Activated T-cell treated with anti-CD3 and anti-CD28 coated beads, Interleukin-2, amount 50 U/mL, for 24 hours (primary cell): ENCODE measurements around the gene SPIN1.
"Not testable (repeated sequence)": the region's sequence is repeated elsewhere in the genome, so short reads cannot be mapped to it uniquely, and the experiment has no call there.

Experiments used
- DNase-seq: peaks from one replicate; pipeline ENCODE4 v3.0.0-alpha.2; 2020
- H3K27ac Mint-ChIP-seq: 2 replicates; pipeline ENCODE4 v1.8.0; 2020; ENCODE audit warnings: mild to moderate bottlenecking, mixed read lengths
- H3K27me3 Mint-ChIP-seq: 2 replicates; pipeline ENCODE4 v1.8.0; 2020; ENCODE audit warnings: mixed read lengths
- H3K36me3 Mint-ChIP-seq: 2 replicates; pipeline ENCODE4 v1.8.0; 2020; ENCODE audit warnings: low read depth, mixed read lengths
- H3K4me1 Mint-ChIP-seq: 2 replicates; pipeline ENCODE4 v1.8.0; 2020; ENCODE audit warnings: low read depth, mixed read lengths
- H3K4me3 Mint-ChIP-seq: 2 replicates; pipeline ENCODE4 v1.8.0; 2020; ENCODE audit warnings: mild to moderate bottlenecking, moderate library complexity, mixed read lengths
- H3K9me3 Mint-ChIP-seq: 2 replicates; pipeline ENCODE4 v1.8.0; 2020; ENCODE audit warnings: mixed read lengths

Gene SPIN1

DNA sequence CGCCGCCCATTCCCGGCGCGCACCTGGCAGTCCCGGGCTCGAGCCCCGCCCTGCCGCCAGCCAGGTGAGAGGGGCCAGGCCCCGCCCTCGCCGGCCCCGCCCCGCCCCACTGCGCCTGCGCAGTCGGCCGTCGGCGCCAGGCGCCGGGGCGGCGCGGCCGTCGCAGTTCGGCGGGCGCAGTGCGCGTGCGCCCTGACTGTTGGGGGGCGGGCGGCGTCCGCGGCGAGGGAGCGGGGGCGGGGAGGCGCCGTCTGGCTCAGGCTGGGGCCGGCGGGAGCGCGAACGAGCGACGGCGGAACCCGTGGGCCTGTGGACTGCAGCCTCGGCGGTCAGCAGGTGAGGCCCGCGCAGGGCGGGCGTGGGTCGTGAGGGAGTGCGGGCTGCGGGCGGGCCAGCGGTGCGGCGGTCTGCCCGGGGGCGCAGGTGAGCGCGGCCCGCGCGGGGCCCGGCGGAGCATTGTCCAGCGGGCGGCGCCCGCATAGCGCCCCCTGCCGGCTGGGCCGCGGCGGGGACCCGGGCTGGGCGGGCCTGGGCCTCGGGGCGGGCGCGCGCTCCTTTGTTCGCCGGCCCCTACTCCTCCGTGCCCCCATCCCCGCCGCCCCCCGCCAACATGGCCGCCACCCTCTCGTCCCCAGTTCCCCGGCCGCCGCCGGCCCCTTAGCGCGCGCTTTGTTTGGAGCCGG, at the start of gene SPIN1:
SPIN1 (plus strand) TSS at position 242 of the 683 bp plus-strand sequence. CDS start 38,096 bp downstream, outside the sequence.
- DNase-seq, result peak; percentile 94
- Mint-ChIP-seq H3K27ac (peak within 1 kb of the TSS; percentile 95), H3K36me3 (peaks cover 8% of the 10 kb centered on the region), H3K9me3 (no peaks in the 10 kb centered on the region), H3K4me3 (peak within 1 kb of the TSS; percentile 88), H3K27me3 (no peaks in the 10 kb centered on the region), H3K4me1 (peaks cover 41% of the 10 kb centered on the region)

DNA sequence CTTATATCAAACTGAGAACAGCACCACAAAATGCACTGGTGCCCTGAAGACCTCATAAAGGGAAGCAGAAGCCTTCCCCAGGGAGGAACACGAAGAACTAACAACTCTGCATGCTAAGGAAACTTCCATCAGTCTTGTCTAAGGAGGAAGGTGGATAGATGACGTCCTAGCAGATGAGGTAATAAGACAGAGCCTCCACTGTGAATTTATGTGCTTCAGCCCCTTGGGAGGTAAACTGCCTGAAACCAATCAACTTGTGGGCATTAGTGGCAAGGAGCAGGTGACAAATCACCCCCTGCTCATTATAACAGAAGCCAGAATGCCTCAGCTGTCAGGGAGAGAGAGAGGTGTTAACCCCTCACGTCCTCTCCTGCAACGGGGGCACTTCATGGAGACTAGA, 48.9 kb upstream of the SPIN1 start:
- DNase-seq, result no peak
- H3K4me1 Mint-ChIP-seq, result no peaks in the 10 kb centered on the region
- H3K4me3 Mint-ChIP-seq, result no peak overlapping the region
- no peaks in the 10 kb centered on the region for H3K27me3 Mint-ChIP-seq
- H3K27ac Mint-ChIP-seq, result no peak overlapping the region
- H3K9me3 Mint-ChIP-seq, result no peaks in the 10 kb centered on the region
- H3K36me3 Mint-ChIP-seq, result no peaks in the 10 kb centered on the region

DNA sequence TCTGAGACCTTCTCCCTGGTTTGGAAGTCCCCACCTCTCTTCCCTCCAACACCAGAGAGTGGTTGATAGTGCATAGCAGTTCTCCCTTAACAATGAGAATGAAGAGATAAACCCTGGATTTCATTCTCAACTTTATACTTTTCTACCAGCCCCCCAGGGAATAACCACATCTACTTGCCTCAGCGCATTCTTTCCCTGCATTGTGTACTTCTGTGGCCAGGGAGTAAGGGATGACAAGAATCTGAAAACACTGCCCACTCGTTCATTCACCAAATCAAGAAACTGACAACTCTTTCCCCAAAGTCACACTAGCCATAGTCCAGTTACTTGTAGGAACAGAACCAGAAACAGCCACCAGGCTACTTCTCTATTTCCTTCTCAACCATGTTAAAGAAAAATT, 46.0 kb upstream of the SPIN1 start:
- H3K27me3 Mint-ChIP-seq, result no peaks in the 10 kb centered on the region
- no peak overlapping the region for H3K4me3 Mint-ChIP-seq
- H3K4me1 Mint-ChIP-seq, result no peaks in the 10 kb centered on the region
- DNase-seq, result no peak
- H3K9me3 Mint-ChIP-seq, result no peaks in the 10 kb centered on the region
- no peak overlapping the region for H3K27ac Mint-ChIP-seq
- no peaks in the 10 kb centered on the region for H3K36me3 Mint-ChIP-seq

DNA sequence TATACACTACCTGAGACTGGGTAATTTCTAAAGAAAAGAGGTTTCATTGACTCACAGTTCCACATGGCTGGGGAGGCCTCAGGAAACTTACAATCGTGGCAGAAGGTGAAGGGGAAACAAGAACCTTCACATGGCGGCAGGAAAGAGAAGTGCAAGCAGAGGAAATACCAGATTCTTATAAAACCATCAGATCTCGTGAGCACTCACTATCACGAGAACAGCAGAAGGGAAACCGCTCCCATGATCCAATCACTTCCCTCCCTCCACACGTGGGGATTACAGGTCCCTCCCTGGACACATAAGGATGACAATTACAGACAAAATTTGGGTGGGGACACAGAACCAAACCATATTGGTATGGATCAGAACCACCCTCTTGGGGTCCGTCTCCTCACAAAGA, 44.2 kb upstream of the SPIN1 start:
- H3K36me3 Mint-ChIP-seq, result no peaks in the 10 kb centered on the region
- H3K4me3 Mint-ChIP-seq, result no peak overlapping the region
- no peaks in the 10 kb centered on the region for H3K9me3 Mint-ChIP-seq
- H3K4me1 Mint-ChIP-seq, result no peaks in the 10 kb centered on the region
- no peaks in the 10 kb centered on the region for H3K27me3 Mint-ChIP-seq
- no peak for DNase-seq
- no peak overlapping the region for H3K27ac Mint-ChIP-seq

DNA sequence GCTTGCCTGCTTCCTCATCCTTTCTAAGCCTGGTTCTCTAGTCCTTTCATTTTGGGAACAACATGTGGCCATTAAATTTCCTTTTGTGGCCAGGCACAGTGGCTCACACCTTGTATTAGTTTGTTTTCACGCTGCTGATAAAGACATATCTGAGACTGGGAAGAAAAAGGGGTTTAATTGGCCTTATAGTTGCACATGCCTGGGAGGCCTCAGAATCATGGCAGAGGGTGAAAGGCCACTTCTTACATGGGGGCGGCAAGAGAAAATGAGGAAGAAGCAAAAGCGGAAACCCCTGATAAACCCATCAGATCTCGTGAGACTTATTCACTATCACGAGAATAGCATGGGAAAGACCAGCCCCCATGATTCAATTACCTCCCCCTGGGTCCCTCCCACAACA, 37.9 kb upstream of the SPIN1 start:
- not testable (repeated sequence) for DNase-seq, H3K36me3 Mint-ChIP-seq, H3K4me1 Mint-ChIP-seq, H3K27me3 Mint-ChIP-seq, H3K27ac Mint-ChIP-seq, H3K4me3 Mint-ChIP-seq, H3K9me3 Mint-ChIP-seq

DNA sequence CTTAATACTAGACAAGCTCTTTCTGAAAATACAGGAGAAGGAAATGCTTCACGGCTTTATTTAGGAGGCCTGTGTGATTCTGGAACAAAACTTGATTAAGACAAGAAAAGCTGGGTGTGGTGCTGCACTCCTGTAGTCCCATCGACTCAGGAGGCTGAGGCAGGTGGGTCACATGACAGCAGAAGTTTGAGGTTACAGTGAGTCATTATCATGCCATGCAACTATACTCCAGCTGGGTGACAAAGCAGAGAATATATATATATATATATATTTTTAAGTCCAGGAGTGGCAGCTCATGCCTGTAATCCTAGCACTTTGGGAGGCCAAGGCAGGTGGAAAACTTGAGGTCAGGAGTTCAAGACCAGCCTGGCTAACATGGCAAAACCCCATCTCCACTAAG, 33.1 kb upstream of the SPIN1 start:
- Mint-ChIP-seq H3K27me3 (no peaks in the 10 kb centered on the region), H3K9me3 (peaks cover 6% of the 10 kb centered on the region), H3K27ac (no peak overlapping the region), H3K36me3 (no peaks in the 10 kb centered on the region), H3K4me1 (no peaks in the 10 kb centered on the region), H3K4me3 (no peak overlapping the region)
- no peak for DNase-seq

DNA sequence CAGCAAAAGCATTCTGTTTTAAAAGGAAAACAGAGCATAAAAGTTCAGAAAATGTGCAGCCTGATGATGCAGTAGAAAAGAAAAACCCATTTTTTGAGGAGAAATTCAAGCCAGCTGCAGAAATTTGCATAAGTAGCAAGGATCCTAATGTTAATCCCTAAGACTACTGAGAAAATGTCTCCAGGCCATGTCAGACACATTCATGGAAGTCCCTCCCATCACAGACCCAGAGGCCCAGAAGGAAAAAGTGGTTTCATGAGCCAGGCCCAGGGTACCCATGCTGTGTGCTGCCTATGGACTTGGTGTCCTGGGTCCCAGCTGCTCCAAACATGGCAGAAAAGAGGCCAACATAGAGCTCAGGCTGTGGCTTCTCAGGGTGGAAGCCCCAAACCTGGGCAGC, 31.0 kb upstream of the SPIN1 start:
- not testable (repeated sequence) for H3K36me3 Mint-ChIP-seq, H3K27me3 Mint-ChIP-seq, H3K4me3 Mint-ChIP-seq, H3K4me1 Mint-ChIP-seq, H3K27ac Mint-ChIP-seq, DNase-seq, H3K9me3 Mint-ChIP-seq

DNA sequence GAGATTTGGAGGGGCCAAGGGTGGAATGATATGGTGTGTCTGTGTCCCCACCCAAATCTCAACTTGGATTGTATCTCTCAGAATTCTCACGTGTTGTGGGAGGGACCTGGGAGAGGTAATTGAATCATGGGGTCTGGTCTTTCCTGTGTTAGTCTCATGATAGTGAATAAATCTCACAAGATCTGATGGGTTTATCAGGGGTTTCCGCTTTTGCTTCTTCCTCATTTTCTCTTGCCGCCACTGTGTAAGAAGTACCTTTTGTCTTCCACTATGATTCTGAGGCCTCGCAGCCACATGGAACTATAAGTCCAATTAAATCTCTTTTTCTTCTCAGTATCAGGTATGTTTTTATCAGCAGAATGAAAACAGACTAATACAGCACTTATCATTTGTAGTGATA, 29.5 kb upstream of the SPIN1 start:
- Mint-ChIP-seq H3K27me3 (peaks cover 7% of the 10 kb centered on the region), H3K4me3 (no peak overlapping the region), H3K9me3 (peaks cover 6% of the 10 kb centered on the region), H3K4me1 (no peaks in the 10 kb centered on the region), H3K36me3 (no peaks in the 10 kb centered on the region), H3K27ac (no peak overlapping the region)
- DNase-seq, result no peak

DNA sequence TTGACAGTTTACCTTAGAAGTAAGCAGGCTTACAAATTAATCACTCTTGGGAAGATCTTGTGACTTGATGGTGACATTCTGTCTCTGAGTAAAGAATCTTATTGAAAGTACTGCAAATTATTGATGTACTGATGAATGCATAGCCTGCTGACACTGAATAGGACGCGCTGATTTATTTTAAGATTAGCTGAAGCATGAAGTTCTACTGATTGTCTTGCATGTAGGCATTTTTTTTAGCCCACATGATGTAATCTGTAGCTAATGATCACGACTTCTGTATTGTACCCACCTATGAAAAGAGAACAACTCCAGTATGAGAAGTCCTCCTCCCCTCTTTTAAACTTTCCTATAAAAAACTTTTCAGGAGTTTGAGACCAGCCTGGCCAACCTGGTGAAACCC, 28.3 kb upstream of the SPIN1 start:
- no peak overlapping the region for H3K4me3 Mint-ChIP-seq
- peaks cover 7% of the 10 kb centered on the region for H3K27me3 Mint-ChIP-seq
- H3K36me3 Mint-ChIP-seq, result no peaks in the 10 kb centered on the region
- no peak overlapping the region for H3K27ac Mint-ChIP-seq
- H3K9me3 Mint-ChIP-seq, result no peaks in the 10 kb centered on the region
- no peaks in the 10 kb centered on the region for H3K4me1 Mint-ChIP-seq
- no peak for DNase-seq

DNA sequence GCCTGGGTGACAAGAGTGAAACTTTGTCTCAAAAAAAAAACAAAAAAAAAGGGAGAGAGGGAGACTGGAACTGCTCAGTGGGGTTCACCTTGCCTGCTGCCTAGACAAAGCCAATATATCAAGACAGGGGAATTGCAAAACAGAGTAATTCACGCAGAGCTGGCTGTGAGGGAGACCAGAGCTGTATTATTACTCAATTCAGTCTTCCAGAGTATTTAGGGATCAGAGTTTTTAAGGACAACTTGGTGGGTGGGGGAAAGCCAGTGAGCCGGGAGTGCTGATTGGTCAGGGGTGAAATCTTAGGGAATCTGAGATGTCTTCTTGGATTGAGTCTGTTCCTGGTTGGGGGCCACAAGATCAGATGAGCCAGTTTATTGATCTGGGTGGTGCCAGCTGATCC, 25.6 kb upstream of the SPIN1 start:
- DNase-seq, result no peak
- Mint-ChIP-seq H3K36me3 (peaks cover 4% of the 10 kb centered on the region), H3K27me3 (peaks cover 7% of the 10 kb centered on the region), H3K4me3 (no peak overlapping the region), H3K9me3 (peaks cover 5% of the 10 kb centered on the region), H3K4me1 (no peaks in the 10 kb centered on the region), H3K27ac (no peak overlapping the region)

DNA sequence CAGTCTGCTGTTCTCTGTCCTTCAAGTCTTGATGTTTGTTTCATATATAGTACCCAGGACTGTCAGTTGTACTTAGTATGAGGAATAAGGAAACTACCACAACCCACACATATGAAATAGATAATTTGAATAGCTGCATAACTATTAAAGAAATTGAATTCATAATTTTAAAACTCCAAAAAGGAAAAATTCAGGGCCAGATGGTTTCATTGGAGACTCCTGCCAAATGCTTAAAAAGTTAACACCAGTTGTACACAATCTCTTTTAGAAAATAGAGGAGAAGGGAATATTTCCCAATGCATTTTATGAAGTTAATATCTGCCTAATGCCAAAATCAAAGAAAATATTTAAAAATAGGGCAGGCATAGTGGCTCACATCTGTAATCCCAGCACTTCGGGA, 24.6 kb upstream of the SPIN1 start:
- peaks cover 7% of the 10 kb centered on the region for H3K27me3 Mint-ChIP-seq
- no peak overlapping the region for H3K4me3 Mint-ChIP-seq
- peaks cover 7% of the 10 kb centered on the region for H3K36me3 Mint-ChIP-seq
- no peak for DNase-seq
- peaks cover 9% of the 10 kb centered on the region for H3K9me3 Mint-ChIP-seq
- H3K27ac Mint-ChIP-seq, result no peak overlapping the region
- no peaks in the 10 kb centered on the region for H3K4me1 Mint-ChIP-seq

DNA sequence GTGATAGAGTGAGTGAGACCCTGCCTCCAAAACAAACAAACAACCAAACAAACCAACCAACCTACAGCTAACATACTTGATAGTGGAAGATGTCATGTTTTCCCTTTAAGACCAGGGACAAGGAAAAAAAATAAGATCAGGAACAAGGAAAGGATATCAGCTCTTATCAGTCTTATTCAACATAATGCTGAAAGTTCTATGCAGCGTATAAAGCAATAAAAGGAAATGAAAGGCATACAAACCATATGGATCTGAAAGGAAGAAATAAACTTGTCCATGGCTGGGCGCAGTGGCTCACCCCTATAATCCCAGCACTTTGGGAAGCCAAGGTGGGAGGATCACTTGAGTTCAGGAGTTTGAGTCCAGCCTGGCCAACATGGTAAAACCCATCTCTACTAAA, 23.5 kb upstream of the SPIN1 start:
- Mint-ChIP-seq H3K9me3 (peaks cover 15% of the 10 kb centered on the region), H3K27me3 (peaks cover 7% of the 10 kb centered on the region), H3K4me1 (no peaks in the 10 kb centered on the region)

DNA sequence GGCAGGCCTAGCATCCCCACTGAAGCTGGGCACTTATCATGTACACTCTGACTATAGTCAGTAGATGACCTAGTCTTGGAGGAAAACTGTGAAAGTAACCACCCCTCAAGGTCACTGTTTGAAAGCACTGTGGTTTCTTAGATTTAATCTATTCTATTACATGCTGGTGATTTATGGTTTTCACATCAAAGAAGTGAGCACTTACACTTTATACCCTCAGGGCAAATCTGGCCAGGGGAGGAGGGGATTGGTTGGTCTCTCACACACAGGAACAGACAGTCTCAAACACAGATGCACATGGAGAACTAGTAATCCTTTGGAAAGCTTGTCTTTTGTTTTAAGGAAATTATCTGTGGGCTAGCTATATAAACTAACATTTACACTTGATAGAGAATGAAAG, 17.9 kb upstream of the SPIN1 start:
- peaks cover 8% of the 10 kb centered on the region for H3K36me3 Mint-ChIP-seq
- DNase-seq, result no peak
- peaks cover 8% of the 10 kb centered on the region for H3K27me3 Mint-ChIP-seq
- H3K4me1 Mint-ChIP-seq, result no peaks in the 10 kb centered on the region
- peaks cover 15% of the 10 kb centered on the region for H3K9me3 Mint-ChIP-seq
- no peak overlapping the region for H3K27ac Mint-ChIP-seq
- no peak overlapping the region for H3K4me3 Mint-ChIP-seq

More for the DNA sequence above, 23.5 kb upstream of the SPIN1 start:
- Mint-ChIP-seq H3K4me3 (no peak overlapping the region), H3K27ac (no peak overlapping the region), H3K36me3 (peaks cover 8% of the 10 kb centered on the region)
- no peak for DNase-seq

DNA sequence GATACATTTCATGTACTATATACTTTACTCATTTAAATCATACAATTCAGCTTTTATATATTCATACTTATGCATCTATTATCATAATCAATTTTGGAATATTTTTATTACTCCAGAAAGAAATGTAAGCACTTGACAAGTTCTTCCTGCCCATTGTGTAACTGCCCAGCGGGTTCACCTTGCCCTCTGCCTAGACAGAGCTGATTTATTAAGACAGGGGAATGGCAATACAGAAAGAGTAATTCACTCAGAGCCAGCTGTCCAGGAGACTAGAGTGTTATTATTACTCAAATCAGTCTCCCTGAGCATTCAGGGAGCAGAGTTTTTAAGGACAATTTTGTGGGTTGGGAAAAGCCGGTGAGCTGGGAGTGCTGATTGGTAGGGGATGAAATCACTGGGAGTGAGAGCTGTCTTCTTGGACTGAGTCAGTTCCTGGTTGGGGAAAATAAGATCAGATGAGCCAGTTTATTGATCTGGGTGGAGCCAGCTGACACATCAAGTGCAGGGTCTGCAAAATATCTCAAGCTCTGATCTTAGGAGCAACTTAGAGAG, 16.1 kb upstream of the SPIN1 start:
- no peak overlapping the region for H3K4me3 Mint-ChIP-seq
- DNase-seq, result no peak
- H3K4me1 Mint-ChIP-seq, result no peaks in the 10 kb centered on the region
- H3K36me3 Mint-ChIP-seq, result peaks cover 8% of the 10 kb centered on the region
- peaks cover 15% of the 10 kb centered on the region for H3K9me3 Mint-ChIP-seq
- peaks cover 8% of the 10 kb centered on the region for H3K27me3 Mint-ChIP-seq
- no peak overlapping the region for H3K27ac Mint-ChIP-seq

DNA sequence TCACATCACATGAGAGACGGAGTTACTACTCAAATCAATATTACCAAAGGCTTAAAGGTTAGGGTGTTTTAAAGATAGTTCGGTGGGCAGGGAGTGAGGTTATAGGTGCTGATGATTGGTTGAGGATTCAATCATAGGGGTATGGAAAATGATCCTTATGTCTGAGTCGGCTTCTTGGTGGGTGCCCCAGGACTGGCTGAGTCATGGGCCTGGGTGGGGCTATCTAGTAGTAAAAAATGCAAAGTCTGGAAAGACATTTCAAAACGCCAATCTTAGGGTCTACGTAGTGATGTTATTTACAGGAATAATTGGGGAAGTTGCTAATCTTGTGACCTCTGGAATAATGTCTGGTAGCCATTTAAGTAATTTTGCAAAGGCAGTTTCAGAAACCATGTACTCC, 15.2 kb upstream of the SPIN1 start:
- peaks cover 9% of the 10 kb centered on the region for H3K9me3 Mint-ChIP-seq
- H3K27me3 Mint-ChIP-seq, result peaks cover 8% of the 10 kb centered on the region
- H3K36me3 Mint-ChIP-seq, result peaks cover 3% of the 10 kb centered on the region
- no peak overlapping the region for H3K4me3 Mint-ChIP-seq
- no peaks in the 10 kb centered on the region for H3K4me1 Mint-ChIP-seq
- DNase-seq, result no peak
- no peak overlapping the region for H3K27ac Mint-ChIP-seq

DNA sequence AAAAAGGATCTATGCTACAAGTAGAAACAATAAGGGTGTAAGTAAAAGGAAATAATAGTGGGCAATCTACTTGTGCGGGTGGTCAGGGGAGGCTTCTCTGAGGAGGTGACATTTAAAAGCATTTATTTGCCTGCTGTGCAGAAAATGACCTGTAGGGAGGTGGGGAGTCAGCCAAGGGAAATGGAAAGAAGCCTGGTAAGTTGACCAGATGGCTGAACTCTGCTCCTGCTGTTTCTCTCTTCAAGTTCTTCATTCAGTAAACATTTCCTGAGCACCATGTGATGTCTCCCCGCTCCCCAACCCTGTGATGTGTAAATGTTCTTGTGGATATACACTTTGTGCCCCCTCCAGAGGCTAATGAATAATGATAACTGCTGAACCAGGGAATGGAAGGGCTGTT, 9.9 kb upstream of the SPIN1 start:
- Mint-ChIP-seq H3K27me3 (peaks cover 3% of the 10 kb centered on the region), H3K9me3 (no peaks in the 10 kb centered on the region), H3K4me3 (no peak overlapping the region), H3K27ac (no peak overlapping the region), H3K36me3 (no peaks in the 10 kb centered on the region), H3K4me1 (peaks cover 1% of the 10 kb centered on the region)
- DNase-seq, result no peak
